ENCODE results near the gene RBM4B. TPM values are rescaled to one million over a fixed set of nuclear protein-coding genes. Genes with fewer than 3 reads are reported as not detected.

RBM4B gene
- total and polyA plus RNA-seq, 2 of the 13 experiments (the other 11 are each of a cell fraction or from before 2014, with no cell fraction given) = 25.8 to 32.4 TPM

GRCh38 chr11:66638177-66639065 is 39.3 kb downstream of the RBM4B start, which contains the start of gene RBM4 (continued):
- TF ChIP-seq ZEB1 (IDR thresholded peaks at IDR 0.05; ENCODE audit: insufficient replicate concordance, low read depth) (peak; percentile 30), ZUFSP (CRISPR knock-in tag; IDR thresholded peaks at IDR 0.05; ENCODE audit: borderline replicate concordance) (no peak), ZNF530 (CRISPR knock-in tag; IDR thresholded peaks at IDR 0.05; ENCODE audit: low read depth) (no peak), HINFP (CRISPR knock-in tag; IDR thresholded peaks at IDR 0.05; ENCODE audit: low read depth) (no peak), PHF21A (CRISPR knock-in tag; IDR thresholded peaks at IDR 0.05) (peak; percentile 74), MIER3 (CRISPR knock-in tag; IDR thresholded peaks at IDR 0.05; ENCODE audit: borderline replicate concordance) (no peak), ZNF83 (CRISPR knock-in tag; IDR thresholded peaks at IDR 0.05; ENCODE audit: borderline replicate concordance) (peak; percentile 49; the same call in 1 of the 2 replicates), ZNF414 (CRISPR knock-in tag; IDR thresholded peaks at IDR 0.05) (peak; percentile 40; the same call in 1 of the 2 replicates), LCORL (IDR thresholded peaks at IDR 0.05) (no peak), LCORL (CRISPR knock-in tag; IDR thresholded peaks at IDR 0.05) (0 out of 2 replicates have a peak, but pooled peaks have one; percentile 11), SOX13 (IDR thresholded peaks at IDR 0.05) (no peak), SOX13 (CRISPR knock-in tag; conservative IDR thresholded peaks at IDR 0.05 in 1 of 2, IDR thresholded peaks at IDR 0.05 in 1 of 2) (peak in 1 of 2 experiments; percentile 3; a peak in 1 of 4 replicates), ZNF282 (IDR thresholded peaks at IDR 0.05; ENCODE audit: partially characterized antibody) (no peak), CREB3 (CRISPR knock-in tag; IDR thresholded peaks at IDR 0.05) (no peak), ZBTB25 (CRISPR knock-in tag; IDR thresholded peaks at IDR 0.05) (no peak; the same call in 1 of the 2 replicates), SETDB1 (CRISPR knock-in tag; IDR thresholded peaks at IDR 0.05; ENCODE audit: borderline replicate concordance) (no peak), BCL3 (CRISPR knock-in tag; IDR thresholded peaks at IDR 0.05) (peak; percentile 54; the same call in 1 of the 2 replicates), E2F5 (CRISPR knock-in tag; conservative IDR thresholded peaks at IDR 0.05) (peak; percentile 57), ZNF720 (CRISPR knock-in tag; IDR thresholded peaks at IDR 0.05) (no peak)

Data from HepG2 (cell line).